Measurements from ENCODE around the gene RGS8.

The RGS8 gene

GRCh38 chr1:182684116-182684828 is at the start of gene RGS8:
RGS8 (minus strand) TSS chr1:182684587; CDS start chr1:182669649, 14,938 bp downstream.
- DNase-seq: no peak

GRCh38 chr1:182731852-182732575 is 47.6 kb upstream of the RGS8 start:
- DNase-seq: no peak

GRCh38 chr1:182726912-182727311 is 42.5 kb upstream of the RGS8 start:
- no peak for DNase-seq

GRCh38 chr1:182725259-182726255 is 41.2 kb upstream of the RGS8 start:
- no peak for DNase-seq

DNA sequence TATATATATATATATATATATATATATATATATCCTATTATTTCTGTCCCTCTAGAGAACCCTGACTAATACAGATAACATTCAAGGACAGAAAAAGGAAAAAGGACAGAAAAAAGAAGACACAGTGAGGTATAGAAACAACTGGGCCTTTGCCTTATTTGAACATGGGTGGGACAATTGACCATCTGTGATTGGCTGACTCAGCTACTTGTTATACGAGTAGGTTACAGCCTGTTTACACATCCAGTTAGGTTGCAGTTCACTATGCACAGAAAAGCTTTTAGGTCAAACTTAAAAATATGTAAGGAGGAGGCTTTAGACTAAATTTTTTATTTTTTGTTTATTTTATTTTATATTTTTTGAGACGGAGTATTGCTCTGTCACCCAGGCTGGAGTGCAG is 39.8 kb upstream of the RGS8 start:
- DNase-seq: no peak

- no peak for DNase-seq
These were observed 38.8 kb upstream of the RGS8 start for GRCh38 chr1:182723200-182723599.

- DNase-seq: no peak
These were observed 37.1 kb upstream of the RGS8 start for GRCh38 chr1:182721525-182721924.

DNA sequence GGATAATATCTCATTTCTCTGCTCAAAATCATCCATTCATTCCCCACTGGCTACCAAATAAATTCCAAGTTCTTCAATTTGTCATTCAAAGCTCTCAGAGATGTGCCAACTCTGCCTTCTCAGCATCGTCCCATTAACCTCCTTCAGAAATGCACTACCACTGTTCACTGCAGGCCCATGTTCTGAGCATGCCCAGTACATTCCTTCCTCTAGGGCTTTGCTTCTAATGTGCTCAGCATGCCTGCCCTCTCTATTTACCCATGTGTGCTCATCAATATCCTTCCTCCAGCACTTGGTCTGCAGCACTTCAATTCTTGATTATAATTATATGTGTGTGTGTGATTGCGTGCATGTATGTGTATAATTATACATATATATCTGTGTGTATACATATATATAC is 36.1 kb upstream of the RGS8 start:
- DNase-seq: no peak

DNA sequence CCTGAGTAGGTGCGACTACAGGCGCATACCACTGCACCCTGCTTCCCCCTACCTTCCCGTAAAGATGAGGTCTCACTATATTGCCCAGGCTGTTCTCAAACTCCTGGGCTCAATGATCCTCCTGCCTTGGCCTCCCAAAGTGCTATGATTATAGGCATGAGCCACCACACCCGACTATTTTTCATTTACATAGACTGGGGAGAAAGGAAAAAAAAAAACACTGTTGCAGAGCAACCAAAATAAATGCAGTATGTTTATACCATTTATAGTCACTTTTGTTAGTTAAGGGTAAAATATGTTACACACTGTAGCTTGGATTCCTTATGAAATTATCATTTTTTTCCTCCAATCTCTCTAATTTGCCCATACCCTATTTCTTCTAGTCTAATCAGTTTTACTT is 35.2 kb upstream of the RGS8 start:
- DNase-seq: no peak

DNA sequence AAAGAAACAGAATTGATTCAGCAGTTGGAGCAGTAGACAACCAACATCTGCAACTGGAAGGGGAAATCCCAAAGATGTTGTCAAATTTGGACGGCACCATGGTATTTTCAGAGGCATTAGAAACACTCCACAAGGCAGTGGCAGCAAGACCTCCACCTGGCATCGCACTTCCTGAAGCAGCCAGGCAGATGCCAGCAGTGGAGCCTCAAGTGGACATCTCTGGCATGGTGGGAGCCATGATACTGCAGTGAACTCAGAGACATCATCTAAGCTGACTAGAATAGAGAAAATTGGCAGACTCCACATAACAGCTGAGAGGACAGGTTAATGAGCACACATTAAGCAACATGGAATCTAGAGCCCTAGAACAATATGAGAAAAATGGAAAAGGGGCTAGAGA is 33.9 kb upstream of the RGS8 start:
- DNase-seq: peak; percentile 17

- DNase-seq: no peak
These were observed 32.6 kb upstream of the RGS8 start for GRCh38 chr1:182716740-182717720.

GRCh38 chr1:182715531-182715930 is 31.1 kb upstream of the RGS8 start:
- no peak for DNase-seq

GRCh38 chr1:182714546-182714945 is 30.2 kb upstream of the RGS8 start:
- no peak for DNase-seq

DNA sequence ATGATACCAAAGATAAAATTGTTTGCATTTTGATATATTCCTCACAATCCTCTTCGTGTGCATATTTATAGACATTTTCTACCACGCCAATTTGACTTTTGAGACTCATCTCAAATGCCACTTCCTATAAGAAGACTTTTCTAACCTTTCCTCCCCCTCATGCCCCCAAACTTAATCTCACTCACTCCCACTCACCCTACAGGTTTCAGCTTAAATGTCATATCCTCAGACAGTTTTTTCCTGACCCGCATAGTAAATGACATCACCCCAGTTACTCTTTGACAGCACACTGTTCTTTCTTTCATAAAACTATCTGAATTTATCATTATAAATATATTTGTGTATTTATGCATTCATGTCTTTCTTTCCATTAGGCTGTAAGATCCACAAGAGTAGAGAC is 29.6 kb upstream of the RGS8 start:
- DNase-seq: no peak

DNA sequence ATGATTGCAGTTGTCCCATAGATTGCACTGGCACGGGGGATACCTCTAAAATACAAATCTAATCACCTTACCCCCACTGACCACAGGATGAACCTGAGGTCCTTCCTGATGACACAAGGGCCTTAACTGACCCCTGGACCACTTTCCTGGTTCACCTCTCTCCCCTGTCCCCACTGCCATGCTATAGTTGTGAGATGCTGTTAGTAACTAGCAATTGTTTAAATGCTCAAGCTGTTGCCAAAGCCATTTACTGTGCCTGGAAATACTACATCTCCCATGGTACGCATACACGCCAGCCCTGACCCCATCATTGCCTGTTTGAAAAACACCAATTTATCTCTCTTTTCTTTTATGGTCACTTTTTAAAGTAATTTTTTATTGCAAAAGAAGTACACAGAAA is 29.1 kb upstream of the RGS8 start:
- no peak for DNase-seq

GRCh38 chr1:182709855-182710254 is 25.5 kb upstream of the RGS8 start:
- no peak for DNase-seq

- no peak for DNase-seq
These were observed 24.9 kb upstream of the RGS8 start for GRCh38 chr1:182709225-182709764.

GRCh38 chr1:182707122-182707521 is 22.7 kb upstream of the RGS8 start:
- no peak for DNase-seq

GRCh38 chr1:182704677-182705076 is 20.3 kb upstream of the RGS8 start:
- no peak for DNase-seq

GRCh38 chr1:182703539-182703938 is 19.2 kb upstream of the RGS8 start:
- DNase-seq: peak; percentile 81

DNA sequence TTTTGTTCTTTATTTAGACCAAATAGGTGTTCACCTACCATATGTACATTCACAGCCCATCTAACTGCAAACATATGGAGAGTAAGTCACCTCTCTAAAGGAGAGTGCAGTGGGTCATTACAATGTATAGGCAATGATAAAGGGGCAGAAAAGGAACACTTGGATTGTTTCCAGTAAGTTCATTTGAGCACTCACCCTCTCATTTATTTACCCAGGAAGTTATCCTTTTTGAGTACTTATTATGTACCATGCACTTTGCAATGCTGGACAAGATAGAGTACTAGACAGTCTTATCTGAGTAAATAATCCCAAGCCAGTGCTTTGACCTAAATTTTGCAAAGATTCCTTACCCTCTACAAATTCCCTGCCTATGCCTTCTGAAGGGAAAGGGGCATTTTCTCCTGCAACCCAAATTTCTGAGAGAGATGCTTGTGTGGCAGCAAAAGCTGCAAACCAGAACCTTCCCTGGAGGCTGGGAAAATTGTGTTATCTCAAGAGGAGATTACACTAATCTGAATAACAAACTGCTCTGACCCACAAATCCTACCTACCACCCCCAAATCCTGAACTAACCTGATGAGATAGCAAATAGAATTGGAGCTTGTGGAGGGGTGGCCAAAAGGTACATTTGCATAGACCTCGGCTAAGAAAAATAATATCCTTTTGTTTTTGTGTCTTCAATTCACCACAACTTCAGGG is 18.6 kb upstream of the RGS8 start:
- DNase-seq: peak; percentile 30
